ENCODE data around the gene SYTL2. TPM values are rescaled to one million over a fixed set of nuclear protein-coding genes. Genes with fewer than 3 reads are reported as not detected.

SYTL2 gene
- total and polyA plus RNA-seq, 10 donors: 2.7 to 176 (median 26.5) TPM

- DNase-seq: no peak
- WGBS, 5 donors: 93 to 97% (median 96%) methylated on average over 4 of the region's 4 CpGs
- Histone ChIP-seq H3K27ac (no peak overlapping the region), H3K27me3 (replicated peaks in 1 of 7) (no peaks in the 10 kb centered on the region), H3K9me3 (no peaks in the 10 kb centered on the region), H3K36me3 (no peaks in the 10 kb centered on the region), H3K4me1 (no peaks in the 10 kb centered on the region), H3K4me3 (no peak overlapping the region)
- intact Hi-C loops (cut with DNase I; ENCODE audit: low total_unique reads): no loop called here
- TF ChIP-seq POLR2AphosphoS5 (IDR thresholded peaks at IDR 0.05) (no peak), POLR2A (IDR thresholded peaks at IDR 0.05) (no peak), CTCF (IDR thresholded peaks at IDR 0.05 in 8 of 11, conservative IDR thresholded peaks at IDR 0.05 in 3 of 11) (no peak)
These were observed 12.6 kb downstream of the SYTL2 start for GRCh38 chr11:85798361-85798760.

GRCh38 chr11:85795712-85796487 lies 15.0 kb downstream of the SYTL2 start:
- intact Hi-C loops (cut with DNase I; ENCODE audit: low total_unique reads): no loop called here
- no peaks in the 10 kb centered on the region for H3K9me3 ChIP-seq
- H3K36me3 ChIP-seq: no peaks in the 10 kb centered on the region
- H3K27me3 ChIP-seq (replicated peaks in 1 of 7): no peaks in the 10 kb centered on the region
- no peaks in the 10 kb centered on the region for H3K4me1 ChIP-seq
- 77 to 89% (median 84%) methylated on average over 4 of the region's 4 CpGs for WGBS, 5 donors
- no peak for DNase-seq
- H3K27ac ChIP-seq: no peak overlapping the region
- no peak overlapping the region for H3K4me3 ChIP-seq
- TF ChIP-seq CTCF (IDR thresholded peaks at IDR 0.05 in 8 of 11, conservative IDR thresholded peaks at IDR 0.05 in 3 of 11): no peak
- TF ChIP-seq POLR2A (IDR thresholded peaks at IDR 0.05): no peak
- no peak for TF ChIP-seq POLR2AphosphoS5 (IDR thresholded peaks at IDR 0.05)

- TF ChIP-seq POLR2A (IDR thresholded peaks at IDR 0.05): no peak
- no peaks in the 10 kb centered on the region for H3K27me3 ChIP-seq (replicated peaks in 1 of 7)
- DNase-seq: no peak
- no peaks in the 10 kb centered on the region for H3K4me1 ChIP-seq
- H3K4me3 ChIP-seq: no peak overlapping the region
- intact Hi-C loops (cut with DNase I; ENCODE audit: low total_unique reads): no loop called here
- H3K9me3 ChIP-seq: no peaks in the 10 kb centered on the region
- no peaks in the 10 kb centered on the region for H3K36me3 ChIP-seq
- WGBS, 5 donors: 91 to 99% (median 93%) methylated on average over 2 of the region's 2 CpGs
- H3K27ac ChIP-seq: no peak overlapping the region
These were observed 19.4 kb downstream of the SYTL2 start for GRCh38 chr11:85791409-85791990.

- no peaks in the 10 kb centered on the region for H3K4me1 ChIP-seq
- no peaks in the 10 kb centered on the region for H3K27me3 ChIP-seq (replicated peaks in 1 of 7)
- H3K27ac ChIP-seq: no peak overlapping the region
- peaks cover 0 to 2% (median 0%) of the 10 kb centered on the region in 8 donors for H3K9me3 ChIP-seq
- no peaks in the 10 kb centered on the region for H3K36me3 ChIP-seq
- H3K4me3 ChIP-seq: no peak overlapping the region
- intact Hi-C loops (cut with DNase I; ENCODE audit: low total_unique reads): no loop called here
- no peak for DNase-seq
- WGBS, 5 donors: 63 to 80% (median 76%) methylated on average over 3 of the region's 3 CpGs
- TF ChIP-seq CTCF (IDR thresholded peaks at IDR 0.05 in 8 of 11, conservative IDR thresholded peaks at IDR 0.05 in 3 of 11): no peak
- no peak for TF ChIP-seq POLR2AphosphoS5 (IDR thresholded peaks at IDR 0.05)
These were observed 22.9 kb downstream of the SYTL2 start for GRCh38 chr11:85787809-85788760.
